Neural crest cell (in vitro differentiated cells): ENCODE measurements around the gene TP53. TPM values are rescaled to one million over a fixed set of nuclear protein-coding genes. Genes with fewer than 3 reads are reported as not detected.

Experiments
- DNase-seq: peaks from one replicate; pipeline ENCODE4 v3.0.0; 2021; ENCODE audit warnings: low read depth, mixed read lengths, low spot score
- H3K27ac Mint-ChIP-seq: one replicate; pipeline ENCODE4 v1.8.0; 2021; ENCODE audit warnings: mild to moderate bottlenecking, mixed read lengths; ENCODE audit not compliant: unreplicated experiment
- H3K27me3 Mint-ChIP-seq: 2 replicates; pipeline ENCODE4 v1.8.0; 2021; ENCODE audit warnings: low read depth, mild to moderate bottlenecking, mixed read lengths
- H3K36me3 Mint-ChIP-seq: 2 replicates; pipeline ENCODE4 v1.8.0; 2021; ENCODE audit warnings: low read depth, mild to moderate bottlenecking, mixed read lengths
- H3K4me1 Mint-ChIP-seq: 2 replicates; pipeline ENCODE4 v1.8.0; 2021; ENCODE audit warnings: mixed read lengths
- H3K4me3 Mint-ChIP-seq: one replicate; pipeline ENCODE4 v1.8.0; 2021; ENCODE audit warnings: mild to moderate bottlenecking, mixed read lengths
- H3K9me3 Mint-ChIP-seq: 2 replicates; pipeline ENCODE4 v1.8.0; 2021; ENCODE audit warnings: mixed read lengths
- total RNA-seq: library from RNA; stranded (reverse); gene quantifications from 2 replicates; pipeline ENCODE4 v1.2.1, GENCODE V29; 2021
- TF ChIP-seq, protein P1 (sequence below): fragments of 200-600 bp; sonication (generic); conservative IDR thresholded peaks from 2 replicates; pipeline ENCODE4 v1.5.0; 2021; ENCODE audit warnings: antibody characterized with exemption, mild to moderate bottlenecking

Gene TP53
- total RNA-seq, 1 donor from 2014 or later = 135 TPM

DNA sequence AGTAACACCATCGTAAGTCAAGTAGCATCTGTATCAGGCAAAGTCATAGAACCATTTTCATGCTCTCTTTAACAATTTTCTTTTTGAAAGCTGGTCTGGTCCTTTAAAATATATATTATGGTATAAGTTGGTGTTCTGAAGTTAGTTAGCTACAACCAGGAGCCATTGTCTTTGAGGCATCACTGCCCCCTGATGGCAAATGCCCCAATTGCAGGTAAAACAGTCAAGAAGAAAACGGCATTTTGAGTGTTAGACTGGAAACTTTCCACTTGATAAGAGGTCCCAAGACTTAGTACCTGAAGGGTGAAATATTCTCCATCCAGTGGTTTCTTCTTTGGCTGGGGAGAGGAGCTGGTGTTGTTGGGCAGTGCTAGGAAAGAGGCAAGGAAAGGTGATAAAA lies 14.1 kb downstream of the TP53 start:
- no peak overlapping the region for H3K4me3 Mint-ChIP-seq
- peaks cover 35% of the 10 kb centered on the region for H3K36me3 Mint-ChIP-seq
- TF ChIP-seq, protein P1, sequence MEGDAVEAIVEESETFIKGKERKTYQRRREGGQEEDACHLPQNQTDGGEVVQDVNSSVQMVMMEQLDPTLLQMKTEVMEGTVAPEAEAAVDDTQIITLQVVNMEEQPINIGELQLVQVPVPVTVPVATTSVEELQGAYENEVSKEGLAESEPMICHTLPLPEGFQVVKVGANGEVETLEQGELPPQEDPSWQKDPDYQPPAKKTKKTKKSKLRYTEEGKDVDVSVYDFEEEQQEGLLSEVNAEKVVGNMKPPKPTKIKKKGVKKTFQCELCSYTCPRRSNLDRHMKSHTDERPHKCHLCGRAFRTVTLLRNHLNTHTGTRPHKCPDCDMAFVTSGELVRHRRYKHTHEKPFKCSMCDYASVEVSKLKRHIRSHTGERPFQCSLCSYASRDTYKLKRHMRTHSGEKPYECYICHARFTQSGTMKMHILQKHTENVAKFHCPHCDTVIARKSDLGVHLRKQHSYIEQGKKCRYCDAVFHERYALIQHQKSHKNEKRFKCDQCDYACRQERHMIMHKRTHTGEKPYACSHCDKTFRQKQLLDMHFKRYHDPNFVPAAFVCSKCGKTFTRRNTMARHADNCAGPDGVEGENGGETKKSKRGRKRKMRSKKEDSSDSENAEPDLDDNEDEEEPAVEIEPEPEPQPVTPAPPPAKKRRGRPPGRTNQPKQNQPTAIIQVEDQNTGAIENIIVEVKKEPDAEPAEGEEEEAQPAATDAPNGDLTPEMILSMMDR = peak; percentile 64
- peaks cover 15% of the 10 kb centered on the region for H3K4me1 Mint-ChIP-seq
- peak; percentile 45 for DNase-seq
- H3K9me3 Mint-ChIP-seq = peaks cover 2% of the 10 kb centered on the region
- no peak overlapping the region for H3K27ac Mint-ChIP-seq
- no peaks in the 10 kb centered on the region for H3K27me3 Mint-ChIP-seq

DNA sequence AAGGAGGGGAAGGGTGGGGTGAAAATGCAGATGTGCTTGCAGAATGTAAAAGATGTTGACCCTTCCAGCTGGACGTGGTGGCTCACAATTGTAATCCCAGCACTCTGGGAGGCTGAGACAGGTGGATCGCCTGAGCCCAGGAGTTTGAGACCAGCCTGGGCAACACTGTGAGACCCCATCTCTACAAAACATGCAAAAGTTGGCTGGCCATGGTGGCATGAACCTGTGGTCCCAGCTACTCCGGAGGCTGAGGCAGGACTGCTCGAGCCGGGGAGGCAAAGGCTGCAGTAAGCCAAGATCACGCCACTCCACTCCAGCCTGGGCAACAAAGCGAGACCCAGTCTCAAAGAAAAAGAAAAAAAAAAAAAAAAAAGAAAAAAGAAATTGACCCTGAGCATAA lies 18.8 kb downstream of the TP53 start:
- TF ChIP-seq, protein P1 = no peak
- Mint-ChIP-seq H3K4me3 (no peak overlapping the region), H3K27me3 (no peaks in the 10 kb centered on the region), H3K27ac (no peak overlapping the region), H3K9me3 (peaks cover 2% of the 10 kb centered on the region), H3K4me1 (no peaks in the 10 kb centered on the region), H3K36me3 (peaks cover 18% of the 10 kb centered on the region)
- no peak for DNase-seq

DNA sequence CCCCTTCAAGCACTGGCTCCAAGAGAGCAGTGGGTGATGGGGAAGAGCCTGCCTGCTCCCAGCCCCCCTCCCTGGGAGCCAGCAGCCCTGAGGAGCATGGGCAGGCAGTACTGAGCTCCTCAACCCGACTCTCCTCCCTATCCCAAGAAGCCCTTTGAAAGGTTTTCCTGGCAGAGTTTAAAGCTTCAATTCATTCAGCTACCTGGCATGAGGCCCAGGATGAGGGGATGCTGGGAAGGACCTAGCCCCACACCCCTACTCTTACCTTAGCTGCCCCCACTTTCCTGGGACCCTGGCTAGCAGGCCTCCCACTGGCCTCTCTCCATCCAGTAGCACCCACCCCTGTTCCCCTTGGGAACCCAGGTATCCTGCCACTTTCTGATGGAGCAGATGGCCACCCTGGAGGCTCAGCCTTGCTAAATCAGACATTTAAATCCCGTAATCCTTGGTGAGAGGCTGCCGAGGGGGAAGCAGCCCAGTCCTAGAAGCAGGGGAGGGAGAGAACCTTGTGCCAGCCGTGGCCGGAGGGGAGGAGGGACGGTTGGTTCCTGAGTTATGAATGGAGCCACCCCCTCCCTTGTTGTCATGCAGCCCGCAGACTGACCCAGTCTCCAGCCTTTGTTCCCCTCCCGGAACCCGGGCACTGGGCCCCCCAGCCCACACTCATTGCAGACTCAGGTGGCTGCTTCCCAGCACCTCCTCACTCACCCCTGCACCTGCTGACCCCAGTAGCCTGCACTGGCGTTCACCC lies 19.5 kb downstream of the TP53 start:
- Mint-ChIP-seq H3K27ac (no peak overlapping the region), H3K36me3 (peaks cover 12% of the 10 kb centered on the region), H3K4me3 (no peak overlapping the region), H3K9me3 (no peaks in the 10 kb centered on the region), H3K27me3 (no peaks in the 10 kb centered on the region), H3K4me1 (no peaks in the 10 kb centered on the region)
- DNase-seq = no peak
- TF ChIP-seq, protein P1 = no peak

DNA sequence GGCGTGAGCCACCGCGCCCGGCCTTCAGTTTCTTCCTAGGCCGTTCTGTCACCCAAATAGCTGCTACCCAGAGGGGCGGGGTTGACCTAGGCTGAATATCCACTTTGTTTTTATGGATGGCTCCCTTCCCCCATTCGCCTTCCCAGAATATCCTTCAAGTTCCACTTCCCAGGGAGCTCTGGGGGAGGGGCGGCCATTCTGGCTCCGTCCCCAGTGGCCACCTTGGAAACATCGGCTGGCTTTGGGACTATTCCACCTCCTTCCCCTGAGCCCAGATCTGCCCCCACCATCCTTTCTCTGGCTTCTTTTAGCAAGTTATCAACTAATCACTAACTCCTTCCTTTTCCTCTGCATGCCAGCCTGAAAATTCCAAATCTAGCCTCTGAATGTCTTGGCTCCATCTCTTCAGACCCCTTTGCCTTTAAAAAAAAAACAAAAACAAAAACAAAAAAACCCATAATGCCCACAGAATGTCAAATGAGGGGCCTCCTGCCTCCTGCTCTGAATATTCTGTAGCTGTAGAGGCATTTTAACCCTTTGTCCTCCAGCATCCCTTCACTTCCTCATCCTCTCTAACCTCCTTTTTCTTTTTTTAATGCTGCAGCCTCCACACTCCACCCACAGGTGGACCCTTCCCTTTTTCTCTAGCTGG lies 30.2 kb downstream of the TP53 start:
- Mint-ChIP-seq H3K9me3 (no peaks in the 10 kb centered on the region), H3K36me3 (peaks cover 8% of the 10 kb centered on the region), H3K4me3 (peak overlapping the region; percentile 76), H3K4me1 (peaks cover 44% of the 10 kb centered on the region), H3K27me3 (peaks cover 4% of the 10 kb centered on the region), H3K27ac (peak overlapping the region; percentile 83)
- peak; percentile 71 for DNase-seq
- TF ChIP-seq, protein P1 = no peak

DNA sequence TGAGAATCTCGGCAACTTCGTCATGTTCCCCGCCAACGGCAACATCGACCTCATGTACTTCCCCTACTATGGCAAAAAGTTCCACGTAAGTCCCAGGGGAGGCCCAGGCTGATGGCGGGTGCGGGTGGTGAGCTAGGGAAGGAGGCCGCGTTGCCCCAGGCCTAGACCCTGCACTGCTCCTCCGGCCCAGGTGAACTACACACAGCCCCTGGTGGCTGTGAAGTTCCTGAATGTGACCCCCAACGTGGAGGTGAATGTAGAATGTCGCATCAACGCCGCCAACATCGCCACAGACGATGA lies 31.8 kb downstream of the TP53 start:
- DNase-seq = no peak
- TF ChIP-seq, protein P1 = no peak
- Mint-ChIP-seq H3K4me1 (peaks cover 52% of the 10 kb centered on the region), H3K36me3 (peaks cover 8% of the 10 kb centered on the region), H3K27ac (no peak overlapping the region), H3K27me3 (peaks cover 9% of the 10 kb centered on the region), H3K9me3 (no peaks in the 10 kb centered on the region), H3K4me3 (no peak overlapping the region)
